ENCODE data around the gene CBFA2T3.
"Not testable (repeated sequence)": the region's sequence is repeated elsewhere in the genome, so short reads cannot be mapped to it uniquely, and the experiment has no call there.

The CBFA2T3 gene

DNA sequence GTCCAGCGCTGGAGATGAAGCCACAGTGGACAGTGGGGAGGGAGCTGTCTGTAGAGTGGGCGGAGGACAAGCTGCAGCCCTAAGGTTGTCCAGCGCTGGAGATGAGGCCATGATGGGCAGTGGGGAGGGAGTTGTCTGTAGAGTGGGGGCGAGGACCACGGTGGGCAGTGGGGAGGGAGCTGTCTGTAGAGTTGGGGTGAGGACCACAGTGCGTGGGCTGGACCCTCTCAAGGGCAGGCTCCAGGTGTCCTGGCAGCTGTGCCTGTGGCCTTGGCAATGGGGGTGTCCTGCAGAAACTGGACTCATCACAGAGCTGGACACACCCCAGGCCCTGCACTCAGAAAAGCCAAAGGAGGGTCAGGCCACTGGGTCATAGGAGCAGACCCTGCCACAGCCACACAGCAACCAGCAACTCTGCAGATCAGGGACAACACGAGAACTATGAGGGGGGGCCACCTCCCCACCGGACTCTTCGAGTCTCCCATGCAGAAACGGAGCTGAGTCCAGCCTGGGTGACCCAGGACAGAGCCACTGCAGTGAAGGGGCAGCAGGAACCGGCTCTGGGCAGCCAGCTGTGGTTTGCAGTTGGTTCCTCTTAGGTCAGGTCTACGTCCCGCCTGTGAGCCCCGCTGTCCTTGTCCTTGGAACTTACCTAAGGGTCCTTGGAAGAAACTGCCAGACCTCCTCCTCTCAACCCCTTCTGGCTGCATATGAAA is 33.4 kb upstream of the CBFA2T3 start:
- TF ChIP-seq ZNF274 (IDR thresholded peaks at IDR 0.05; ENCODE audit: low read depth, low read length) (no peak), SUZ12 (IDR thresholded peaks at IDR 0.05; ENCODE audit: extremely low read depth, insufficient read depth, insufficient read length) (no peak), YY1 (IDR thresholded peaks at IDR 0.05; ENCODE audit: insufficient read depth, insufficient read length) (no peak)
- no peak overlapping the region for H3K4me3 ChIP-seq (ENCODE audit: insufficient read length, low read depth)
- H3K4me1 ChIP-seq (ENCODE audit: insufficient read depth, insufficient read length), result peaks cover 2% of the 10 kb centered on the region
- no peak for DNase-seq (ENCODE audit: low read depth, low spot score)
- peaks cover 50% of the 10 kb centered on the region for H3K27me3 ChIP-seq (ENCODE audit: insufficient read depth, insufficient read length)
- no peaks in the 10 kb centered on the region for H3K36me3 ChIP-seq (ENCODE audit: insufficient read depth, insufficient read length, low read length)
- no peaks in the 10 kb centered on the region for H3K9me3 ChIP-seq (ENCODE audit: insufficient read depth, low read length)
- no peak overlapping the region for H3K9ac ChIP-seq (ENCODE audit: insufficient read length, low read depth)

DNA sequence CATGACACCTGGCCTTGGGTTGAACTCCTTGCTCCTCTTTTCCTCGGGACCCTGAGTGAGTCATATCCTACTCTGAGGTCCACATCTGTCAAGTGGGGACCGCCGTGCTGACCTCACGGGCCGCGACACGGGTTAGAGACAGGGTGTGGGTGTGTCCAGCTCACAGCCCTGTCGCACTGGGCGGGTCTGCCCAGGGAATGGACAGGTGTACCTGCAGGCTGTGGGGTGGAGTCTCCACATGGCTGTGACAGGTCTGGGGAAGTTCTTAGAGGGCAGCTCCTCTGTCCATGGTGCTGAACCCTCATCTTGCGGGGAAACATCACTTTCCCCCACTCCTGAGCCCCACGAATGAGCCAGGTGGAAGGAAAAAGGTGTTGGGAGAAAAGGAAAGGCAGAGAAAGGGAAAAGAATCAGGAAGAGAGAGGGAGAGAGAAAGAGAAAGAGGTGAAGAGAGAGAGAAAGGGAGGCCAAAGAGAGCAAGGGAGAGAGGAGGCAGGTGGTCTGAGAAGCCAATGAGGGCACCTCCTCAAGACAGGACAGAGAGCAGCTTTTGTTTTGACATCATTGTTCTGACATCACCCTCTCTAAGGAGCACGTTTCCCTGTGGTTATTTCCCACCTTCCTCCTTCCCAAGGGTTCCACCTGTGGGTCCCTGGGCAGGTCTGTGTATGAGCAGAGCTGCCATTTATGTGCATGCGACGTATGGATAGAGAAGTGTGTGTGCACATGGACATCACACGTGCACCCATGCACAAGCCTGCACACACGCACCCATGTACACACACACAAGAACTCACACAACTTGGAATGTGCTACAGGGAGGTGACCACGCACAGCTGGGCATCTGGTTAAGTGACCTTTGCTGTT is 32.6 kb upstream of the CBFA2T3 start:
- TF ChIP-seq SUZ12 (IDR thresholded peaks at IDR 0.05; ENCODE audit: extremely low read depth, insufficient read depth, insufficient read length), result no peak
- TF ChIP-seq ZNF274 (IDR thresholded peaks at IDR 0.05; ENCODE audit: low read depth, low read length), result no peak
- TF ChIP-seq YY1 (IDR thresholded peaks at IDR 0.05; ENCODE audit: insufficient read depth, insufficient read length), result no peak
- Histone ChIP-seq H3K4me1 (ENCODE audit: insufficient read depth, insufficient read length) (no peaks in the 10 kb centered on the region), H3K36me3 (ENCODE audit: insufficient read depth, insufficient read length, low read length) (no peaks in the 10 kb centered on the region), H3K4me3 (ENCODE audit: insufficient read length, low read depth) (no peak overlapping the region), H3K27me3 (ENCODE audit: insufficient read depth, insufficient read length) (peaks cover 50% of the 10 kb centered on the region), H3K9me3 (ENCODE audit: insufficient read depth, low read length) (no peaks in the 10 kb centered on the region), H3K9ac (ENCODE audit: insufficient read length, low read depth) (no peak overlapping the region)
- DNase-seq (ENCODE audit: low read depth, low spot score), result no peak

DNA sequence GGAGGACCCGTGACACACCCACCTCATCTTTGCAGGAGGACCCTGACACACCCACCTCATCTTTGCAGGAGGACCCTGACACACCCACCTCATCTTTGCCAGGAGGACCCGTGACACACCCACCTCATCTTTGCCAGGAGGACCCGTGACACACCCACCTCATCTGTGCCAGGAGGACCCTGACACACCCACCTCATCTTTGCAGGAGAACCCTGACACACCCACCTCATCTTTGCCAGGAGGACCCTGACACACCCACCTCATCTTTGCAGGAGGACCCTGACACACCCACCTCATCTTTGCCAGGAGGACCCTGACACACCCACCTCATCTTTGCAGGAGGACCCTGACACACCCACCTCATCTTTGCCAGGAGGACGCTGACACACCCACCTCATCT is 31.8 kb upstream of the CBFA2T3 start:
- not testable (repeated sequence) for H3K9ac ChIP-seq (ENCODE audit: insufficient read length, low read depth); DNase-seq (ENCODE audit: low read depth, low spot score)

DNA sequence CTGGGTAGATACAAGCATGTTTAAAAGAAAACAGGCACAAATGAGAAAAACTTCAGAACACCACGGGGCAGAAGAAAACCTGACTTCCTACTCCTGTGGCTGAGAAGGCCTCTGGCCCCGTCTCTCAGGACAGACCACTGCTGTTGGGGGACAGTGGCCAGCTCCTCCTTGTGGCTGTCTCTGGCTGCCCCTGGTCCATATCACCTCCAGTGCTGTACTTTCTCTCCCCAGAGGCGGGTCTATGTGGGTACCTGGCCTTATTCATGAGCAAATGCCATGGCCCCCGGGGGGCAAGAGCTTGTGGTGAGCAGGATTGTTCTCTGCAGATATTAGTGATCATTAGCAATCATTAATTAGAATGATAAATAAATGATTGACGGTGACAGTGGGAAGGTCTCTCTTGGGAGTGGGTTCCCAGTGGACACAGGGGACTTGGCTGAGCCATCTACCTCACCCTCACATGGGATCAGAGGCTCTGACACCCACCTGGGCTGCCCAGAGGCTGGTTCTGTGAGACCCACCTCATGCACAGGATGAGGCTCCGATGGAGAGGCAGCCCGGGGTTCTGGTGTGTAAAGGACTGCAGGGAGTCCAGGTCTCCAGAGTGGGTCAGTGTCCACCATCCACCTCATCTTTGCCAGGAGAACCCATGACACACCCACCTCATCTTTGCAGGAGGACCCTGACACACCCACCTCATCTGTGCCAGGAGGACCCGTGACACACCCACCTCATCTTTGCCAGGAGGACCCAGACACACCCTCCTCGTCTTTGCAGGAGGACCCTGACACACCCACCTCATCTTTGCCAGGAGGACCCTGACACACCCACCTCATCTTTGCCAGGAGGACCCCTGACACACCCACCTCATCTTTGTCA is 30.6 kb upstream of the CBFA2T3 start:
- no peak for DNase-seq (ENCODE audit: low read depth, low spot score)
- peaks cover 35% of the 10 kb centered on the region for H3K27me3 ChIP-seq (ENCODE audit: insufficient read depth, insufficient read length)
- TF ChIP-seq ZNF274 (IDR thresholded peaks at IDR 0.05; ENCODE audit: low read depth, low read length) (no peak), SUZ12 (IDR thresholded peaks at IDR 0.05; ENCODE audit: extremely low read depth, insufficient read depth, insufficient read length) (no peak), YY1 (IDR thresholded peaks at IDR 0.05; ENCODE audit: insufficient read depth, insufficient read length) (no peak)
- H3K9me3 ChIP-seq (ENCODE audit: insufficient read depth, low read length), result no peaks in the 10 kb centered on the region
- no peaks in the 10 kb centered on the region for H3K36me3 ChIP-seq (ENCODE audit: insufficient read depth, insufficient read length, low read length)
- H3K4me3 ChIP-seq (ENCODE audit: insufficient read length, low read depth), result no peak overlapping the region
- H3K4me1 ChIP-seq (ENCODE audit: insufficient read depth, insufficient read length), result no peaks in the 10 kb centered on the region
- no peak overlapping the region for H3K9ac ChIP-seq (ENCODE audit: insufficient read length, low read depth)

More for the DNA sequence above, 31.8 kb upstream of the CBFA2T3 start:
- H3K36me3 ChIP-seq (ENCODE audit: insufficient read depth, insufficient read length, low read length); H3K4me3 ChIP-seq (ENCODE audit: insufficient read length, low read depth); H3K4me1 ChIP-seq (ENCODE audit: insufficient read depth, insufficient read length); H3K9me3 ChIP-seq (ENCODE audit: insufficient read depth, low read length): not testable (repeated sequence)
- peaks cover 47% of the 10 kb centered on the region for H3K27me3 ChIP-seq (ENCODE audit: insufficient read depth, insufficient read length)

DNA sequence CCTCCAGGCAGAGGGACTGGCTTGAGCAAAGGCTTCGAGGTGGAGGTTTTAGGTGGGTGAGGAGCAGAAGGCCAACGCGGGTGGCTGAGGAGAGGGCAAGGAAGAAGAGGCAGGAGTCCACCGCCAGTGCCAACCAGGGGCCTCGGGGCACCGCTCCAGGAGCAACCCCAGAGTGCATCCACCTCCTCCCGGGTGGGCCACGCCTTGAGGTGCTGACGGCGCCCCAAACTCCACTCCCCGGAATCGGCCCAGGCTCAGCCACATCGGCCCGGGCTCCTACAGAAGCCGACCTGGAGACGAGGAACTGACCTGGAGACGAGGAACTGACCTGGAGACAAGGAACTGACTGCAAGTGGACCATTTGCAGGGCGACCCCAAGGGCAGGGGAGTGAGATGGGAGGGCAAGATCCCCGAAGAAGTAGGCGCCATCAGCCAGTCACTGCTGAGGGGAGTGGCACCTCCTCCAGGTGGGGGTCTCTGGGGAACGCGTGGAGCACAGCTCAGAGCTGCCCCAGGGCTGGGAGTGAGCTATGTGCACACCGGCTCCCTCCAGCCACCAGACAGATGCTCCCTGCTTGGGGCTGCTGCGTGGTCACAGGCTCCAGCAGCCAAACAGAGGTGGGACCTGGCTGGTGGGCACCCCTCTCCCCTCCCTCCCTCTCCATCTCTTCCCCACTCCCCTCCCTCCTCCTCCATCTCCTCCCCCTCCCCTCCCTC is 29.2 kb upstream of the CBFA2T3 start:
- H3K9ac ChIP-seq (ENCODE audit: insufficient read length, low read depth), result no peak overlapping the region
- TF ChIP-seq SUZ12 (IDR thresholded peaks at IDR 0.05; ENCODE audit: extremely low read depth, insufficient read depth, insufficient read length) (no peak), ZNF274 (IDR thresholded peaks at IDR 0.05; ENCODE audit: low read depth, low read length) (no peak), YY1 (IDR thresholded peaks at IDR 0.05; ENCODE audit: insufficient read depth, insufficient read length) (no peak)
- H3K4me3 ChIP-seq (ENCODE audit: insufficient read length, low read depth), result no peak overlapping the region
- no peaks in the 10 kb centered on the region for H3K36me3 ChIP-seq (ENCODE audit: insufficient read depth, insufficient read length, low read length)
- DNase-seq (ENCODE audit: low read depth, low spot score), result no peak
- peaks cover 43% of the 10 kb centered on the region for H3K27me3 ChIP-seq (ENCODE audit: insufficient read depth, insufficient read length)
- H3K4me1 ChIP-seq (ENCODE audit: insufficient read depth, insufficient read length), result peaks cover 6% of the 10 kb centered on the region
- peaks cover 1% of the 10 kb centered on the region; the same call in 1 of the 2 replicates for H3K9me3 ChIP-seq (ENCODE audit: insufficient read depth, low read length)

DNA sequence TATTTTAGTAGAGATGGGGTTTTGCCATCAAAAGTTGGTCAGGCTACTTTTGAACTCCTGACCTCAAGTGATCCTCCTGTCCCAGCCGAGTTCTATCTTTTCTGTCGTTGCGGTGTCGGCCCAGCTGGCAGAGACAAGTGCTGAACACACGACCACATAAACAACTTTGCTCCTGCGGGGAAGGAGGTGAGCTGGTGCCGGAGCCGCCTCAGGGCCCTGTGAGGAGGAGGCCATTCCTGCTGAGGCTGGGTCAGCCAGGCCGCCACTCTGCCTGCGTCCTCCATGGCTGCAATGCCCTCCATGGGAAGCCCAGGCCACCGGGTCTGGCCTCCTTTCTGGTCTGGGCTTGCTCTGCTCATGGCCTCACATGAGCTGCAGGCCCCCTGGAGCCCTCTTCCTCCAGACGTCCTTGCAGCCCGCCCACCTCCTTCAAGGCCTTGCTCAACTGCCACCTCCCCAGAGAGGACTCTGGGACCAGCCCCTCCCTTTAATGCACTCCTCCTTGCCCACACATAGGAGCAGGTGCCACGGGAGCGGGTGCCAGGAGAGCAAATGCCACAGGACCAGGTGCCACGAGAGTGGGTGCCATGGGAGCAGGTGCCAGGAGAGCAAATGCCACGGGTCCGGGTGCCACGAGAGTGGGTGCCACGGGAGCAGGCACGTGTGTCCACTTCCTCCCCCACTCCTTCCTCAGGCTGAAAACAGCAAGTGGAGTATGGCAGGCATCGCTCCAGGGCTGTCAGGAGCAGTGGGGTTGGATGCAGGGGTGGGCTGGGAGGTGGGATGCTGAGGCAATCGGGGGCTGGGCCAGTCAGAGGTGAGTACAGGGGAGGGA is 28.4 kb upstream of the CBFA2T3 start:
- Histone ChIP-seq H3K36me3 (ENCODE audit: insufficient read depth, insufficient read length, low read length) (no peaks in the 10 kb centered on the region), H3K4me1 (ENCODE audit: insufficient read depth, insufficient read length) (peaks cover 7% of the 10 kb centered on the region), H3K27me3 (ENCODE audit: insufficient read depth, insufficient read length) (peaks cover 46% of the 10 kb centered on the region), H3K9ac (ENCODE audit: insufficient read length, low read depth) (no peak overlapping the region), H3K4me3 (ENCODE audit: insufficient read length, low read depth) (no peak overlapping the region), H3K9me3 (ENCODE audit: insufficient read depth, low read length) (peaks cover 9% of the 10 kb centered on the region; the same call in 1 of the 2 replicates)
- TF ChIP-seq YY1 (IDR thresholded peaks at IDR 0.05; ENCODE audit: insufficient read depth, insufficient read length), result no peak
- TF ChIP-seq ZNF274 (IDR thresholded peaks at IDR 0.05; ENCODE audit: low read depth, low read length), result no peak
- no peak for TF ChIP-seq SUZ12 (IDR thresholded peaks at IDR 0.05; ENCODE audit: extremely low read depth, insufficient read depth, insufficient read length)
- no peak for DNase-seq (ENCODE audit: low read depth, low spot score)
